ENCODE results near the gene CLNK.

CLNK gene

GRCh38 chr4:10661047-10661446 lies 23.5 kb downstream of the CLNK start:
- Mint-ChIP-seq H3K27ac (no peak overlapping the region), H3K27me3 (ENCODE audit: low read depth) (peaks cover 4% of the 10 kb centered on the region), H3K4me1 (ENCODE audit: low read depth) (peaks cover 30% of the 10 kb centered on the region), H3K9me3 (no peaks in the 10 kb centered on the region), H3K36me3 (ENCODE audit: low read depth) (no peaks in the 10 kb centered on the region), H3K4me3 (no peak overlapping the region)

GRCh38 chr4:10659251-10659650 lies 25.3 kb downstream of the CLNK start:
- Mint-ChIP-seq H3K27me3 (ENCODE audit: low read depth) (peaks cover 4% of the 10 kb centered on the region), H3K9me3 (no peaks in the 10 kb centered on the region), H3K4me1 (ENCODE audit: low read depth) (peaks cover 33% of the 10 kb centered on the region), H3K4me3 (no peak overlapping the region), H3K27ac (no peak overlapping the region), H3K36me3 (ENCODE audit: low read depth) (peaks cover 1% of the 10 kb centered on the region)

- Mint-ChIP-seq H3K4me3 (peak overlapping the region; percentile 30), H3K27me3 (ENCODE audit: low read depth) (no peaks in the 10 kb centered on the region), H3K4me1 (ENCODE audit: low read depth) (peaks cover 32% of the 10 kb centered on the region), H3K9me3 (peaks cover 5% of the 10 kb centered on the region), H3K36me3 (ENCODE audit: low read depth) (peaks cover 1% of the 10 kb centered on the region), H3K27ac (peak overlapping the region; percentile 71)
Observed at GRCh38 chr4:10656988-10657387, 27.6 kb downstream of the CLNK start.

GRCh38 chr4:10656420-10656819 lies 28.1 kb downstream of the CLNK start:
- peaks cover 32% of the 10 kb centered on the region for H3K4me1 Mint-ChIP-seq (ENCODE audit: low read depth)
- peaks cover 5% of the 10 kb centered on the region for H3K9me3 Mint-ChIP-seq
- peaks cover 1% of the 10 kb centered on the region for H3K36me3 Mint-ChIP-seq (ENCODE audit: low read depth)
- no peaks in the 10 kb centered on the region for H3K27me3 Mint-ChIP-seq (ENCODE audit: low read depth)
- H3K27ac Mint-ChIP-seq, result no peak overlapping the region
- H3K4me3 Mint-ChIP-seq, result no peak overlapping the region

GRCh38 chr4:10655968-10656367 lies 28.6 kb downstream of the CLNK start:
- Mint-ChIP-seq H3K4me1 (ENCODE audit: low read depth) (peaks cover 32% of the 10 kb centered on the region), H3K27ac (peak overlapping the region; percentile 57), H3K27me3 (ENCODE audit: low read depth) (no peaks in the 10 kb centered on the region), H3K9me3 (peaks cover 5% of the 10 kb centered on the region), H3K4me3 (no peak overlapping the region), H3K36me3 (ENCODE audit: low read depth) (peaks cover 1% of the 10 kb centered on the region)

GRCh38 chr4:10648479-10648878 lies 36.1 kb downstream of the CLNK start:
- Mint-ChIP-seq H3K4me1 (ENCODE audit: low read depth) (no peaks in the 10 kb centered on the region), H3K9me3 (peaks cover 5% of the 10 kb centered on the region), H3K4me3 (no peak overlapping the region), H3K27ac (no peak overlapping the region), H3K36me3 (ENCODE audit: low read depth) (no peaks in the 10 kb centered on the region), H3K27me3 (ENCODE audit: low read depth) (no peaks in the 10 kb centered on the region)

- no peaks in the 10 kb centered on the region for H3K27me3 Mint-ChIP-seq (ENCODE audit: low read depth)
- H3K4me3 Mint-ChIP-seq, result no peak overlapping the region
- H3K36me3 Mint-ChIP-seq (ENCODE audit: low read depth), result no peaks in the 10 kb centered on the region
- no peak overlapping the region for H3K27ac Mint-ChIP-seq
- peaks cover 2% of the 10 kb centered on the region for H3K9me3 Mint-ChIP-seq
- no peaks in the 10 kb centered on the region for H3K4me1 Mint-ChIP-seq (ENCODE audit: low read depth)
Observed at GRCh38 chr4:10647846-10648245, 36.7 kb downstream of the CLNK start.

- peaks cover 8% of the 10 kb centered on the region for H3K4me1 Mint-ChIP-seq (ENCODE audit: low read depth)
- no peaks in the 10 kb centered on the region for H3K36me3 Mint-ChIP-seq (ENCODE audit: low read depth)
- H3K9me3 Mint-ChIP-seq, result peaks cover 10% of the 10 kb centered on the region
- H3K27ac Mint-ChIP-seq, result no peak overlapping the region
- no peaks in the 10 kb centered on the region for H3K27me3 Mint-ChIP-seq (ENCODE audit: low read depth)
- no peak overlapping the region for H3K4me3 Mint-ChIP-seq
Observed at GRCh38 chr4:10643600-10644425, 40.8 kb downstream of the CLNK start.

GRCh38 chr4:10640561-10641201 lies 43.9 kb downstream of the CLNK start:
- no peaks in the 10 kb centered on the region for H3K36me3 Mint-ChIP-seq (ENCODE audit: low read depth)
- no peak overlapping the region for H3K4me3 Mint-ChIP-seq
- peaks cover 10% of the 10 kb centered on the region for H3K9me3 Mint-ChIP-seq
- H3K27me3 Mint-ChIP-seq (ENCODE audit: low read depth), result no peaks in the 10 kb centered on the region
- peaks cover 8% of the 10 kb centered on the region for H3K4me1 Mint-ChIP-seq (ENCODE audit: low read depth)
- H3K27ac Mint-ChIP-seq, result no peak overlapping the region

- Mint-ChIP-seq H3K27me3 (ENCODE audit: low read depth) (no peaks in the 10 kb centered on the region), H3K36me3 (ENCODE audit: low read depth) (no peaks in the 10 kb centered on the region), H3K27ac (no peak overlapping the region), H3K4me3 (no peak overlapping the region), H3K4me1 (ENCODE audit: low read depth) (peaks cover 8% of the 10 kb centered on the region), H3K9me3 (peaks cover 10% of the 10 kb centered on the region)
Observed at GRCh38 chr4:10639664-10640063, 44.9 kb downstream of the CLNK start.

GRCh38 chr4:10639100-10639499 lies 45.5 kb downstream of the CLNK start:
- peaks cover 10% of the 10 kb centered on the region for H3K9me3 Mint-ChIP-seq
- no peaks in the 10 kb centered on the region for H3K36me3 Mint-ChIP-seq (ENCODE audit: low read depth)
- no peak overlapping the region for H3K27ac Mint-ChIP-seq
- H3K27me3 Mint-ChIP-seq (ENCODE audit: low read depth), result no peaks in the 10 kb centered on the region
- H3K4me3 Mint-ChIP-seq, result no peak overlapping the region
- H3K4me1 Mint-ChIP-seq (ENCODE audit: low read depth), result peaks cover 8% of the 10 kb centered on the region

GRCh38 chr4:10635091-10635490 lies 49.5 kb downstream of the CLNK start:
- Mint-ChIP-seq H3K4me3 (no peak overlapping the region), H3K27ac (no peak overlapping the region), H3K9me3 (peaks cover 3% of the 10 kb centered on the region), H3K27me3 (ENCODE audit: low read depth) (no peaks in the 10 kb centered on the region), H3K4me1 (ENCODE audit: low read depth) (no peaks in the 10 kb centered on the region), H3K36me3 (ENCODE audit: low read depth) (no peaks in the 10 kb centered on the region)

- no peak overlapping the region for H3K4me3 Mint-ChIP-seq
Observed at GRCh38 chr4:10629394-10629793, 55.2 kb downstream of the CLNK start.

GRCh38 chr4:10625131-10625530 lies 59.4 kb downstream of the CLNK start:
- Mint-ChIP-seq H3K4me3 (no peak overlapping the region), H3K27ac (no peak overlapping the region), H3K9me3 (no peaks in the 10 kb centered on the region), H3K4me1 (ENCODE audit: low read depth) (peaks cover 5% of the 10 kb centered on the region), H3K36me3 (ENCODE audit: low read depth) (no peaks in the 10 kb centered on the region), H3K27me3 (ENCODE audit: low read depth) (no peaks in the 10 kb centered on the region)

More at GRCh38 chr4:10629394-10629793, 55.2 kb downstream of the CLNK start:
- H3K36me3 Mint-ChIP-seq (ENCODE audit: low read depth), result no peaks in the 10 kb centered on the region
- H3K27ac Mint-ChIP-seq, result no peak overlapping the region
- H3K4me1 Mint-ChIP-seq (ENCODE audit: low read depth), result peaks cover 5% of the 10 kb centered on the region
- H3K27me3 Mint-ChIP-seq (ENCODE audit: low read depth), result no peaks in the 10 kb centered on the region
- H3K9me3 Mint-ChIP-seq, result peaks cover 3% of the 10 kb centered on the region

GRCh38 chr4:10623862-10624261 lies 60.7 kb downstream of the CLNK start:
- Mint-ChIP-seq H3K9me3 (no peaks in the 10 kb centered on the region), H3K4me1 (ENCODE audit: low read depth) (peaks cover 1% of the 10 kb centered on the region), H3K4me3 (no peak overlapping the region), H3K36me3 (ENCODE audit: low read depth) (no peaks in the 10 kb centered on the region), H3K27me3 (ENCODE audit: low read depth) (no peaks in the 10 kb centered on the region), H3K27ac (no peak overlapping the region)

Measured in T-helper 1 cell treated with Interleukin-12 subunit alpha and Interleukin-12 subunit beta and Interleukin-4 antibody, amounts not matched to agents 30 μg/mL and 1 μg/mL, for 36 hours (primary cell).